HUDEP-2 (cell line): ENCODE data around the gene PARD6B.
"Not testable (repeated sequence)": the region's sequence is repeated elsewhere in the genome, so short reads cannot be mapped to it uniquely, and the experiment has no call there.

Experiments used
- DNase-seq, 76 experiments: peaks; one replicate each; lab custom pipeline; 2025; ENCODE audit not compliant: unreplicated experiment in 76 of 76; lab: John Stamatoyannopoulos, UW

Gene PARD6B

DNA sequence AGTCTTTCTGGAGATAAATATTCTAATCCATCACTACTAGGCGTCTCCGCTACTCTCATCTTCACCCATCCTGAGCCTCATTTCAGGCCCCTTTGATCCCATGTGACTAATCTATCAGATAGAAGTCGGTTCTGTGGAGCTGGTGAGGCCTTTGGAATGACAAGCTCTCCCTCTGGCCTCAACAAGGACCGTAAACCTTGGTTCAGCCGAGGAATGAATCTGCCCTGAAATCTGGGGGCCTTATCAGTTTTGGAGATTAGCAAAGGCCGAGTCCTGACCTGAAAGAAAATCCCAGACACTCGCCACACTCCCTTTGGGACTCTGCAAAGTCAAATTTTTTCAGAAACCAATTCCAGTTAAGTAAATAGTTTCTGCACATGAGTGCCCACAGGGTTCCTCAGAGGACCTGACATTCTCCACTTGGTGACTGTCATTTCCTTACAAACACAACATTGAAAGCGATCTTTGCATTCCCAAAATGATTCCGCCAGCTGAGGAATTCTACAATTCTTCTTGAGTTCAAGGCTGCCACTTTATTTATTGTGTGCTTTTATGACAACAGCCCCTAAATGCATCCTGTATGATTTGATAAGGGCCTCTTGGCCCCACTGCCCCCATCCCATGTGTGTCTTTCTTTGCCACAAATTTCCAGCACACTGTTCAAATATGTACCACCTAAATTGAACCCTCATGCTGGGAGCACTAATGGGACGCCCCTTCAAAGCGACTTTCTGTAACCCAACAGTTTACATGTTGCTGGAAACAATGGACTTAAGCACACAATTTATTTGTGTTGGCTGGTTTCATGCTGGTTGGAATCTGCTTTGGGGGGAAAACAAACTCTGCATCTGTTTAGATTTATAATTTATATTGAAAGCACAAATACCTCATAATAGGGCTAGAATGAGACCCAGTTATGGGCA lies 30.1 kb upstream of the PARD6B start:
- no peak for DNase-seq

DNA sequence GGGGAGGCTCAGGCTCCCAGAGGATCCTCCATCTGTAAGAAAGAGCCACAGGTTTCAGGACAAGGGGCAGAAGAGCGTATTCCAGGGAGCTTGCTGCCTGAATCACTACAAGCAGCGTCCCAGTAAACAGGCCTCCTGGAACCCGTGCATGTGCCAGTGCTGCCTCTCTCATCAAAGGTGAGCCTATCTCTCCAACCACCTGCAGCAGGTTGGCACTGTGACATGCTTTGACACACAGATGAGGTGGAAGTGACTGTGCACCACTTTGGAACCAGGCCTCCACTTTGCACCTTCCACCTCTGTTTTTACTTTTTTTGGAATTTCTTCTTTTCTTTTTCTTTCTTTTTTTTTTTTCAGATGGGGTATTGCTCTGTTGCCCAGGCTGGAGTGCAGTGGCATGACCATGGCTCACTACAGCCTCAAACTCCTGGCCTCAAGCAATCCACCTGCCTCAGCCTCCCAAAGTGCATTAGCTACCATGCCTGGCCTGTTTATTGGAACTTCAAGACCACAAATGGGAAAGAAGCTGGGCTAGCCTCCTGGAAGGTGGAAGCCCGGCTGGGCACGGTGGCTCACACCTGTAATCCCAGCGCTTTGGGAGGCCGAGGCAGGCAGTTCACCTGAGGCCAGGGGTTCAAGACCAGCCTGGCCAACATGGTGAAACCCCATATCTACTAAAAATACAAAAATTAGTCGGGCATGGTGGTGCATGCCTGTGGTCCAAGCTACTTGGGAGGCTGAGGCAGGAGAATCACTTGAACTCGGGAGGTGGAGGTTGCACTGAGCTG lies 27.5 kb upstream of the PARD6B start:
- not testable (repeated sequence) for DNase-seq

DNA sequence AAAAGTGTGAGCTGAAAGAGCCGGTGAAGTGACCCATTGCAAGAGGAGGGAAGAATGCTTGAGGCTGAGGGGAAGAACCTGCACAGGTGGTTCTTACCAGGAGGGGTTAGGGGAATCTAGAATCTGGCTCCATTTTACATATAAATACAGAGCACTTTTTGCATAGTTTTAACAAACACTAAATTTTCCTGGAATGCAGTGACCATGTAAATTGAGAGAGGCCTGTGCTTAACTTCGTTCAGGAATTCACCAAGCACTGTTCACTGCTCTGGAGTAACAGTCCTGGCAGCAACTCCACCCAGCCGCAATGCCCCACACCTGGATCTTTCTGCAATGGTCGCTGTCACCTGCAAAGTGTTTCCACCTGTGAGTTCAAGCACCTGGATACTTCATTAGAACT lies 26.9 kb upstream of the PARD6B start:
- DNase-seq: no peak

DNA sequence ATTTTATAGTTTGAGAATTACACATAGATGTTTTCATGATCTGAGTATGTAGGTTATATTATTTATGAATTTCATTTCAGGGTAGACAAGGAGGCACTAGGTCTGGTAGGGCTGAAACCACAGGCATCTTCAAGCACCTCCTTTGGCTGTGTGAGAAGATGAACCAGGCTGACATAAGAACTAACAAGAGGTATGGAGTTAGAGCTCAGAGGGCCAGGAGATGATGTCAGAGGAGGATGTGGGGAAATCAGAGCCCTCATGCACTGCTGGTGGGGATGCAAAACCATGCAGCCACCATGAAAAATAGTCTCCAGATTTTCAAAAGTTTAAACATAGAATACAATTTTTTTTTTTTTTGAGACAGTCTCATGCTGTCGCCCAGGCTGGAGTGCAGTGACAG lies 26.4 kb upstream of the PARD6B start:
- DNase-seq: no peak

DNA sequence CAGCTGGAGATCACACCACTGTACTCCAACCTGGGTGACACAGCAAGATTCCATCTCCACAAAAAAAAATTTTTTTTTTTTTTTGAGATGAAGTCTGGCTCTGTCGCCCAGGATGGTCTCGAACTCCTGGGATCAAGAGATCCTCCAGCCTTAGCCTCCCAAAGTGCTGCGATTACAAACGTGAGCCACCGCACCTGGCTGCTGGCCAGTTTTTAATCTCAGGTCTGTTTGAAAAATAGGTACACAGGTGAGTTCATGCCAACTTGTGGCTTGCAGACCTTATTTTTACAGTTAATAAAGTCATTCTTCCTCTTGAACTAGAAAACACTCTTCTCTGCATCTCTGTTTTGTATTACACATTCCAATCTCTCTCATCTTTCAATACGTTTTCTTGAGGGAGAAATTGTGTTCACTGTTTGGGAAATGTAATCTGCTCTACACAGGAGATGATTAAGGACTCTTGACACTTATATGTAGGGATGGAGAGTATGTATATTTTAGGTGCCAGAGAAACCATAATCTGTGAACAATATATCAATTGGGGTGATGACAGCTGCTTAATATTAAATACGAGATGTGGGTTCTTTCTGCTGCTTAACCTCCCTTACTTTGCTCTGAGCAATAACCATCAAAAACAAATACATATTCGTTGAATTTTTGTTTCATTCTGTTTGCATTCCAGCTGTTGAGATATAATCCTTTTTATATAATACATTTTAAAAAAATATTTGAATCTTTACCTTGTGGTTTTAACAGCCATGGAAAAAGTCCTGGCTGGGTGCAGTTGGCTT lies 22.3 kb upstream of the PARD6B start:
- no peak for DNase-seq

DNA sequence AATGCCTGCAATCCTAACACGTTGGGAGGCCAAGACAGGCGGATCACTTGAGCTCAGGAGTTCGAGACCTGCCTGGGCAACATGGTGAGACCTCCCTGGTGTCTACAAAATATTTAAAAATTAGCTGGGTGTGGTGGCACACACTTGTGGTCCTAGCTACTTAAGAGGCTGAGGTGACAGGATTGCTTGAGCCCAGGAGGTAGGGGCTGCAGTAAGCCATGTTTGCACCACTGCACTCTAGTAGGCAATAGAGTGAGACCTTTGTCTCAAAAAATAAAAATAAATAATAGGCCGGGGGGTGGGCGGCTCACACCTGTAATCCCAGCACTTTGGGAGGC lies 21.8 kb upstream of the PARD6B start:
- DNase-seq: no peak

DNA sequence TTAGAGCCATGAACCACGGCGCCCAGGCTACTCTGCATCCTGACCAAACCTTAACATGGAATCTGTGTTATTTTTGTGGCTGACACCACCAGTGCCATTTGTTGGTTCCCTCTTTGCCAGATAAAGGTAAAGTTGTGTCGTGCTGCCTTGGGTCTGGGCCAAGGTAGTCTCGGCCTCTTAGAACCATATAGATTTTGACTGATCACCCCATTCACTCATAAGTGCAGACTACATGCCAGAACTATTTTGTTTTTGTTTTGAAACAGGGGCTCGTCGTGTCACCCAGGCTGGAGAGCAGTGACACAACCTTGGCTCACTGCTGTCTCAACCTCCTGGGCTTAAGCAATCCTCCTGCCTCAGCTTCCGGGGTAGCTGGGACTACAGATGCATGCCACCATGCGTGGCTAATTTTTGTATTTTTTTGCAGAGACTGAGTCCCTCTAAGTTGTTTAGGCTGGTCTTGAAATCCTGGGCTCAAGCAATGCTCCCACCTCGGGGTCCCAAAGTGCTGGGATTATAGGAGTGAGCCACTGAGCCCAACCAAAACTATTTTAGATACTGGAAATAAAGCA lies 20.8 kb upstream of the PARD6B start:
- no peak for DNase-seq

DNA sequence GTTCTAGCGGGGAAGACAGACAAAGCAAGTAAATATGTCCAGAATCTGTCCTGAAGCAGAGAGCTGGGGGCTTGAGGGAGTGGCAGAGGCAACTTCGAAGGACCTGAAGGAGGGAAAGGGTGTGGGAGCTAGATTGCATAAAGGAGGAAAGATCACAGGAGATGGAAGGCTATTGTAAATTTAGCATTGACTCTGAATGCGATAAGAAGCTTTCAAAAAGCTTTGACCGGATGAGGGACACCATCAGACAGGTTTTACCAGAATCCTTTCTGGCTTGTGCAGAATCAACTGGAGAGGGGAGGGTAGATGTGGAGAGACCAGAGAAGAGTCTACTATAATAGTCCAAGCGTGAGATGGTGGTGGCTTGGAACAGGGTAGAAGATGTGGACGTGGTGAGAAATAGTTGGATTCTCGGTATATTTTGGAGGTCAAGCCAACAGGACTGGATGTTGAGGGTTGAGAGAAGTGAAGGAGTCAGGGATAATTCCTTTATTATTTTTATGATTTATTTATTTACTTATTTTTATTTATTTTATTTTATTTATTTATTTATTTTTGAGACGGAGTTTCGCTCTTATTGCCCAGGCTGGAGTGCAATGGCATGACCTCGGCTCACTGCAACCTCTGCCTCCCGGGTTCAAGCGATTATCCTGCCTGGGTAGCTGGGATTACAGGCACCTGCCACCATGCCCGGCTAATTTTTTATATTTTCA lies 20.1 kb upstream of the PARD6B start:
- DNase-seq: no peak

DNA sequence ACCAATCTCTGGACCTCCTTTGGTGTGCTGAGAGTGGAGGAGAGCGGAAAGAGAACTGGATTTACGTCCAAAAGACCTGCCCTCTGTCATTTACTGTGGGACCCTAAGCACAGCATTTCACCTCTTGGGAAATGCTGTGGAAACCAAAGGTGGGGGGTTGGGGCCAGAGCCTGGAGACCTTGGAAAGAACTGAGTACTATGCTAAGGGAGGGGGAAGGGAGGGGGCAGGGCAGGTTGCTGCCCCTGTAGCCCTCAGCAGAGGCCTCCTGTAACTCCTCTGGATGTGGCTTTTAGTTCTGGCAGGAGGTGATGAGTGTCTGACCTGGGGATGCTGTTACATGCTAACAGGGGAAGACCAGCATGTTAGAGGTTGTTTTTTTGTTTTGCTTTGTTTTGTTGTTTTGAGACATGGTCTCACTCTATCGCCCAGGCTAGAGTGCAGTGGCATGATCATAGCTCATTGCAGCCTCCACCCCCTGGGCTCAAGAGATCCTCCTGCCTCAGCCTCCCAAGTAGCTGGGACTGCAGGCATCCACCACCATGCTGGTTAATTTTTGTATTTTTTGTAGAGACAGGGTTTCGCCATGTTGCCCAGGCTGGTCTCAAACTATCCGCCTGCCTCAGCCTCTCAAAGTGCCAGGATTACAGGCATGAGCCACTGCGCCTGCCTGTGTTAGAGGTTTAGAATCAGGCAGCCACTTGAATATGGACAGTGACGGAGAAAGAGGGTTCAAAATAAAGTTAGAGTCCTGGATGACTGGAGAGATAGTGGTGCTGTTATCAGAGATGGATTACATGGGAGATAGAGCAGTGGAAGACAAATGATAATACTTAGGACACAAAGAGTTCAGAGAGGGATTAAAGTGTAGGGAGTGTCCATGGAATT lies 18.4 kb upstream of the PARD6B start:
- DNase-seq: no peak

DNA sequence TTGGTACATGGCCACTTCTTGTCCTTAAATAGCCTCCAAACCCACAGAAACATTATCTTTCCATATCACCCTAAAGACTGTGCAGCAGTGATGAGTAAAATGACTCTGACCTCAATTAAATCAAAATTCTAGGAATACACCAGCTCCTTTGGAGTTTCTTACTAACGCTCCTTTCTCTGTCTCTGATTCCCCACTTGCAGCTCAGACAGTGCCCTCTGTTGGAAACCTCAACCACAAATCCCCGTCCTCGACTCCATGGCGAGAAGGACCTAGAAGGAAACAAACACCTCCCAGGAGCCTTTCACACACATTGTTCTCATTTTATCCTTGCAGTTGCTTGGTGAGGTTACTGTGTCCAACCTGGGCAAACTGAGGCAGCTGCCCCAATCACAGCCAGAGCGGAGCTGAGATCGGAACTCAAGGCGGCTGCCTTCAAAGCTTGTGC lies 17.7 kb upstream of the PARD6B start:
- DNase-seq: peak in 3 of 76 experiments; percentile 3 to 15 (median 12)

DNA sequence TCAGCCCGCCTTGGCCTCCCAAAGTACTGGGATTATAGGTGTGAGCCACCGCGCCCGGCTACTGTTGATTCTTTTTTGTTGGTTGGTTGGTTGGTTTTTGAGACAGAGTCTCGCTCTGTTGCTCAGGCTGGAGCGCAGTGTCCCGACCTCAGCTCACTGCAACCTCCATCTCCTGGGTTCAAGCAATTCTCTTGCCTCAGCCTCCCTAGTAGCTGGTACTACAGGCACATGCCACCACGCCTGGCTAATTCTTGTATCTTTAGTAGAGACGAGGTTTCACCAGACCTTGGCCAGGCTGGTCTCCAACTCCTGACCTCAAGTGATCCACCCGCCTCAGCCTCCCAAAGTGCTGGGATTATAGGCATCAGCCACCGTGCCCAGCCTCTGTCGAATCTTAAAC lies 17.0 kb upstream of the PARD6B start:
- not testable (repeated sequence) for DNase-seq

DNA sequence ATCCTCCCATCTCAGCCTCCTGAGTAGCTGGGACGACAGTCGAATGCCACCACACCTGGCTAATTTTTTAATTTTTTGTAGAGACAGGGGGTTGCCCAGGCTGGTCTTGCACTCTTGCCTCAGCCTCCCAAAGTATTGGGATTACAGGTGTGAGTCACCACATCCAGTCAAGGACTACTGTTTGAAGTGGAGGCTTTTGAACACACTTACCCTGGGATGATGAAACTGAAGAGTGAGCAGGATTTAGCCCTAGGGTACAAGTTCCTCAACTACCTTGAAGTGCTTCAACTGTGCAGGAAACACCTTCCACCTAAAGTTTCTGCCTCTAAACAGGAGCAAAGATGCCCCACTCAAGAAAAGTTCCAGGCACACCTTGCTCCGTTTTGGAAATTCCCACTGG lies 15.7 kb upstream of the PARD6B start:
- no peak for DNase-seq

DNA sequence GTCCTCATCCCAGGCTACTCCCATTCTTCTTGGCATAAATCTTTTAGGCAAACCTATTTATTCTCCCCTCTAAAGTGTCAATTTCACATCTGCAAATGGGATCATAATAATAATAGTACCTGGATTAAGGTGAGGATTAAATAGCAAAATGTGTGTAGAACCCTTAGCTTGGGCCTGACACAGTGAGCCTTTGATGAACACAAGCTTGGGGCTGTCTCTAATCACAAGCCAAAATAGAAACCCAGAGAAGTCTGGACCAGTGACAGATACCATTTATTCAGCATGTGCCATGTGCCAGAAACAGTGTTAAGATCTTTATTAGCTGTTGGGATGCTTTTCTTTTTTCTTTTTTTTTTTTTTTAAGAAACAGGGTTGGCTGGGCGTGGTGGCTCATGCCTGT lies 14.9 kb upstream of the PARD6B start:
- DNase-seq: no peak

DNA sequence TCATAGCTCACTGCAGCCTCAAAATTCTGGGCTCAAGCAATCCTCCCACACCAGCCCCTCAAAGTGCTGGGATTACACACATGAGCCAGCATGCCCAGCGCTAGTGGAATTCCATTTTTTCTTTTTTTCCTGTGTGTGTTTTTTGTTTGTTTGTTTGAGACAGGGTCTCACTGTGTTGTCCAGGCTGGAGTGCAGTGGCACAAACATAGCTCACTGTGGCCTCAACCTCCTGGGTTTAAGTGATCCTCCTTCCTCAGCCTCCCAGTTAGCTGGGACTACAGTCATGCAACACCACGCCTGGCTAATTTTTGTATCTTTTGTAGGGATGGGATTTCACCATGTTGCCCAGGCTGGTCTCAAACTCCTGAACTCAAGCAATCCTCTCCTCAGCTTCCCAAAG lies 14.1 kb upstream of the PARD6B start:
- DNase-seq: no peak

DNA sequence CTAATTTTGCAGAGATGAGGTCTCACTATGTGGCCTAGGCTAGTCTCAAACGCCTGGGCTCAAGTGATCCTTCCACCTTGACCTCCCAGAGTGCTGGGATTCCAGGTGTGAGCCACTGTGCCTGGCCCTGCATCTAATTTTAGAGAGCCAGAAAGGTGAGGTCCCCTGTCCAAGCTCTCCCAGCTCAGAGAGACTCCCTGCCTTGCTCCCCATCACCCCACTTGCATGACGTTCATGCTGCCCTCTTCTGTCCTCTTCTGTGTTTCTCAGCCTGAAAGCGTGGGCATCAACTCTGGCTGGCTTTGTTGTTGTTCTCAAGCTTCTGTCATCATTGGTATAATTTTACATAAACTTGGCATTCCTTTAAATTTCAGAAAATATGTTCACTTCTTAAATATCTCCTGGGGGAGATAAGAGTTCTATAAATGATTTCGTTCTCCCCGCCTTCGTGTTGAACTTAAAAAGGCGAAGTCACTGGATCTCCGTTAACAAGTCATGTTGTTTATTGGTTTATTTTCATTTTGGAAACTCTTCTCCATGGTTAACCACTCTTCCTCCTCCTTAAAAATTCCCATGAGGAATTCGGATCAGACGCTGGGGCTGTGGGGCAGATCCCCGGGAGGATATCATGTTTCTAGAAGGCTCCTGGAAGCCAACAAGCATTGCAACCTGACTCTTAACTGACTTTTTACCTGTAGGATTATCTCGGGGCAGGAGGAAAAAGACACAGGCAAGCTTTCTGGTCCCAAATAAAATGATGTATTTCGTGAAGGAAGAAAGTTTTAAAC lies 13.2 kb upstream of the PARD6B start:
- DNase-seq: peak in 2 of 76 experiments; percentile 10 to 16

DNA sequence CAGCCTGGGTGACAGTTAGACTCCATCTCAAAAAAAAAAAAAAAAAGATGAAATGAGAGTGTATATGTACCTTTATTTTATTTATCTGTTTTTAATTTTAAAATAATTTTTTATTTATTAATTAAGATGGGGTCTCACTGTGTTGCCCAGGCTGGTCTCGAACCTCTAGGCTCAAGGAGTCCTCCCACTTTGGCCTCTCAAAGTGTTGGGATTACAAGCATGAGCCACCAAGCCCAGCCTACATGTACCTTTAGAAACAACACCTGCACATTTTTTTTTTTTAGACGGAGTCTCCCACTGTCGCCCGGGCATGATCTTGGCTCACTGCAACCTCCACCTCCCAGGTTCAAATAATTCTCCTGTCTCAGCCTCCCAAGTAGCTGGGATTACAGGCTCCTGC lies 12.1 kb upstream of the PARD6B start:
- DNase-seq: no peak

DNA sequence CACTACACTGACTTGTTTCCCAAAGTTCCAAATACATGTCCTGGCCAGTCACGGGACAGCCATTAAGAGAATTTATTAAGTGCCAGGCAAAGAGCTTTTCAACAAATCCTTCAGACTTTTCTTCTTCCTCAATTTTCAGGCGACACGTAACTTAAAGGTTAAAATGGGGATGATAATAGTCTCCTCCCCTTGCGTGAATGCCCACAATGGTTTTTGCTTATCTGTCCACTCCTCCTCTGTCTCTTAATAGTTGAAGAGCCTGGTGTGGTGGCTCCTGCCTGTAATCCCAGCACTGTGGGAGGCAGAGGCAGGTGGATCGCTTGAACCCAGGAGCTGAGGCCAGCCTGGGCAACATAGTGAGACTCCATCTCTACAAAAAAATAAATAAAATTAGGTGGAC lies 11.4 kb upstream of the PARD6B start:
- DNase-seq: no peak

DNA sequence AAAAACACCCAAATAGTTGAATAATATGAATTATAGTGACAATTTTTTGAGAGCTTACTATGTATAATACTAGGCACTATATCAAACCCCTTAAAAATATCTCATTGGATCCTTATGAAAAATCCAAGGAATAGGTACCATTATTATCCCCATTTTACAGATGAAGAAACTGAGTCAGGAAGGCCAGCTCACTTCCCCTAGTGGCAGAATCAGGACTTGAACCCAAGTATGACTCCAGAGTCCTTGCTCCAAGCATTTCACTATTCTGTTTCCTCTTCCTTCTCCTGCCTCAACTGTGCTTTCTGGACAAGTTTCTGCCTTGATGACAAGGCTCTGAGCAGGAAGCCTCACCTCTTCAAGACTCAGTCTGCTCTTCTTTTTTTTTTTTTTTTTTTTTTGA lies 10.8 kb upstream of the PARD6B start:
- no peak for DNase-seq
